AG04450 (cell line): Measurements from ENCODE around the gene ZSCAN10. TPM values are rescaled to one million over a fixed set of nuclear protein-coding genes. Genes with fewer than 3 reads are reported as not detected.

Source experiments
- CTCF ChIA-PET: fragments of 300-600, 350-600 bp; formaldehyde crosslinking; extraction: SDS; loops from one replicate; lab custom pipeline; 2022; ENCODE audit warnings: antibody characterized with exemption, inconsistent platforms; lab: Charles Lee
- POLR2A ChIA-PET: fragments of 350-600 bp; formaldehyde crosslinking; extraction: SDS; loops from one replicate; lab custom pipeline; 2021; ENCODE audit warnings: antibody characterized with exemption, inconsistent platforms; lab: Yijun Ruan, JAX
- DNase-seq: peaks from one replicate; pipeline ENCODE4 v3.0.0-alpha.2; 2011; ENCODE audit warnings: low read depth, low spot score
- H3K27ac ChIP-seq: one replicate; pipeline ENCODE4 v1.5.1; 2012; ENCODE audit warnings: low read depth, low read length, control low read depth
- H3K27me3 ChIP-seq: one replicate; pipeline ENCODE4 v1.6.0; 2012; ENCODE audit warnings: low read length; ENCODE audit not compliant: control insufficient read depth, insufficient read depth
- H3K4me3 ChIP-seq: 2 replicates; pipeline ENCODE4 v1.5.1; 2011; ENCODE audit warnings: mild to moderate bottlenecking, low read depth, low read length, control low read depth
- H3K9me3 ChIP-seq: 2 replicates; pipeline ENCODE4 v1.5.1; 2012; ENCODE audit warnings: low read length; ENCODE audit not compliant: control insufficient read depth, insufficient read depth
- CTCF ChIP-seq: IDR thresholded peaks from 2 replicates; pipeline ENCODE4 v1.5.1; 2011; ENCODE audit warnings: low read depth, low read length, control low read depth, inconsistent platforms
- polyA plus RNA-seq: library from polyadenylated mRNA; depleted of rRNA; stranded (reverse); fragments of >200 nt; gene quantifications from 2 replicates; pipeline ENCODE4 v1.2.3, GENCODE V29; 2011

The ZSCAN10 gene
- polyA plus RNA-seq, 1 experiment: not detected

GRCh38 chr16:3143189-3143588, 44.1 kb upstream of the ZSCAN10 start:
- no peak overlapping the region for H3K4me3 ChIP-seq
- POLR2A ChIA-PET: interaction anchor here (0.6 kb wide), 1 partner anchor 16 kb away, joined by 4 read pairs; no protein-coding TSS in a partner anchor
- no peaks in the 10 kb centered on the region; the same call in 1 of the 2 replicates for H3K9me3 ChIP-seq
- no peaks in the 10 kb centered on the region for H3K27me3 ChIP-seq
- TF ChIP-seq CTCF: no peak
- no peak overlapping the region for H3K27ac ChIP-seq
- DNase-seq: no peak
- CTCF ChIA-PET: interaction anchor here (1.4 kb wide), 1 partner anchor 14 kb away, joined by 4 read pairs; no protein-coding TSS in a partner anchor

- H3K9me3 ChIP-seq: no peaks in the 10 kb centered on the region; the same call in 1 of the 2 replicates
- ChIA-PET POLR2A (interaction anchor here (0.6 kb wide), 1 partner anchor 16 kb away, joined by 4 read pairs; no protein-coding TSS in a partner anchor), CTCF (interaction anchor here (1.4 kb wide), 1 partner anchor 13 kb away, joined by 4 read pairs; no protein-coding TSS in a partner anchor)
- no peak overlapping the region for H3K4me3 ChIP-seq
- H3K27me3 ChIP-seq: no peaks in the 10 kb centered on the region
- DNase-seq: no peak
- no peak for TF ChIP-seq CTCF
- no peak overlapping the region for H3K27ac ChIP-seq
These were observed 43.7 kb upstream of the ZSCAN10 start for GRCh38 chr16:3142770-3143169.

GRCh38 chr16:3142327-3142726, 43.2 kb upstream of the ZSCAN10 start:
- CTCF ChIA-PET: interaction anchor here (1.4 kb wide), 1 partner anchor 13 kb away, joined by 4 read pairs; no protein-coding TSS in a partner anchor
- DNase-seq: no peak
- H3K27me3 ChIP-seq: no peaks in the 10 kb centered on the region
- POLR2A ChIA-PET: no interaction called here
- no peak for TF ChIP-seq CTCF
- H3K4me3 ChIP-seq: no peak overlapping the region
- no peak overlapping the region for H3K27ac ChIP-seq
- H3K9me3 ChIP-seq: no peaks in the 10 kb centered on the region; the same call in 1 of the 2 replicates

- no peak overlapping the region for H3K27ac ChIP-seq
- no peaks in the 10 kb centered on the region; the same call in 1 of the 2 replicates for H3K9me3 ChIP-seq
- no peak for DNase-seq
- CTCF ChIA-PET: no interaction called here
- no peak for TF ChIP-seq CTCF
- H3K4me3 ChIP-seq: no peak overlapping the region
- POLR2A ChIA-PET: no interaction called here
- no peaks in the 10 kb centered on the region for H3K27me3 ChIP-seq
These were observed 42.8 kb upstream of the ZSCAN10 start for GRCh38 chr16:3141781-3142311.
